ENCODE measurements around the gene CHCHD10.

The CHCHD10 gene

DNA sequence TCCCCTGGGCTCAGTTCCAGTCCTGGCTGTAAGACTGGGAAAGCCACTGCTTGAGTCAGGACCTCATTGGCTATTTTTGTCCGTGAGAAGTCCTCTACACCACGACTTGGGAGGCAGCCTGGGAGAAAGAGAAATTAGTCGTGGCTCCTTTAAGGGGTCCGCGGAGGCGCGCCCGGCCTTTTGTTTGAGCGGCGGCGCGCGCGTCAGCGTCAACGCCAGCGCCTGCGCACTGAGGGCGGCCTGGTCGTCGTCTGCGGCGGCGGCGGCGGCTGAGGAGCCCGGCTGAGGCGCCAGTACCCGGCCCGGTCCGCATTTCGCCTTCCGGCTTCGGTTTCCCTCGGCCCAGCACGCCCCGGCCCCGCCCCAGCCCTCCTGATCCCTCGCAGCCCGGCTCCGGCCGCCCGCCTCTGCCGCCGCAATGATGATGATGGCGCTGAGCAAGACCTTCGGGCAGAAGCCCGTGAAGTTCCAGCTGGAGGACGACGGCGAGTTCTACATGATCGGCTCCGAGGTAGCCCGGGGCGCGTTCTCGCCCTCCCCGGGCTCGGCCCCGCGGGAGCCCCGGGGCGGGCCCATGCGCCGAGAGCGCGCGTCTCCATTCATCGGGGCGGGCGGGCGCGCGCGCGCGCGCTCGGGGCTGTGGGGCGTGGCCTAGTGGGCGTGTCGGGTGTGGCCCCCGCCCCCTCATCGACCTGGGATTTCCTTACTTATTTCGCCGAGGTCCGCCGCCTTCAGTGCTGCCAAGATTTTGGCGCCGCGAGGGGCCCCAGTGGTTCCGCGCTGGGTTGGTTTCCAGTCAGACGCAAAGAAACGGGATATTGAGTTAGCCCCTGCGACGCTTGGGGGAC is 19.2 kb upstream of the CHCHD10 start, which contains the start of gene SMARCB1:
TSS of gene SMARCB1 (plus strand) at position 215 of the 848 bp plus-strand sequence. CDS start at position 419, 204 bp downstream.
- DNase-seq: peak; percentile 94 to 95

DNA sequence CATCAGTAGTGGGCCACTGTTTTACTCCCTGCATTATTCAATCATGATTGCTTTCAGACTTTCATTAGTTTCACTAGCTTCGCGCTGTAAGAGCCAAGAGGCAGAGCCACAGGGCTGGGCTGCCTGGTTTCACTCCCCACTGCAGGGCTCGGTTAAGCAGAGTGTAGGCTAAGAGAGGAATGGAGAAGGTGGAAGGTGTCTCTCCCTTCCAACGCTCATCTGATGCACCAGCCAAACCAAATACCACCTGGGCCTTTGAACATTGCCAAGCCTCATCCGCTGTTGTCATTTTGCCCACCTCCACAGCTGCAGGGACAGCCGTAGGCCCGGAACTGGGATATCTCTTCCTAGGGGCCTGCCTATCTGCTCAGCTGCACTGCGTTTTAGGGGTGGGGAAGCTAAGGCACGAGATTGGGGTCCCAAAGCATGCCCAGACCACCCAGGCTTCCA is 18.5 kb upstream of the CHCHD10 start:
- peak in 1 of 2 experiments; percentile 41 for DNase-seq

DNA sequence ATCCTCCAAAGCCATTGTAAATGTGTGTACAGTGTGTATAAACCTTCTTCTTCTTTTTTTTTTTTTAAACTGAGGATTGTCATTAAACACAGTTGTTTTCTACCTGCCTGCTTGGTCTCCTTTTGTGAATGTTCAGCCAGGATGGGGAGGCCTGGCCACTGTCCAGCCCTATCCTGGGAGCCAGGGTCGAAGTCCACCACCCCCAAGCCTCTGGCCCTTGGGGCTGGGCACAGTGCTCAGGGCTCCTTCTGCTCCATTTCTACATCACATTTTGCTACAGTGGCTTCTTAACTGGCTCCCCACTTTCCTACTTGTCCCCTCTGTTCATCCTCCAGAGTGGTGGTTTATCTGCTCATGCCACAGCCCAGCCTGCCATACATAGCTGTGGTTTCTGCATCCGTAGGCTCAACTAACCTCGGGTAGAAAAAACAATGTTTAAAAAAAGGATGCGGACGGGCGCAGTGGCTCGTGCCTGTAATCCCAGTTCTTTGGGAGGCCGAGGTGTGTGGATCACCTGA is 16.5 kb upstream of the CHCHD10 start:
- DNase-seq: no peak

DNA sequence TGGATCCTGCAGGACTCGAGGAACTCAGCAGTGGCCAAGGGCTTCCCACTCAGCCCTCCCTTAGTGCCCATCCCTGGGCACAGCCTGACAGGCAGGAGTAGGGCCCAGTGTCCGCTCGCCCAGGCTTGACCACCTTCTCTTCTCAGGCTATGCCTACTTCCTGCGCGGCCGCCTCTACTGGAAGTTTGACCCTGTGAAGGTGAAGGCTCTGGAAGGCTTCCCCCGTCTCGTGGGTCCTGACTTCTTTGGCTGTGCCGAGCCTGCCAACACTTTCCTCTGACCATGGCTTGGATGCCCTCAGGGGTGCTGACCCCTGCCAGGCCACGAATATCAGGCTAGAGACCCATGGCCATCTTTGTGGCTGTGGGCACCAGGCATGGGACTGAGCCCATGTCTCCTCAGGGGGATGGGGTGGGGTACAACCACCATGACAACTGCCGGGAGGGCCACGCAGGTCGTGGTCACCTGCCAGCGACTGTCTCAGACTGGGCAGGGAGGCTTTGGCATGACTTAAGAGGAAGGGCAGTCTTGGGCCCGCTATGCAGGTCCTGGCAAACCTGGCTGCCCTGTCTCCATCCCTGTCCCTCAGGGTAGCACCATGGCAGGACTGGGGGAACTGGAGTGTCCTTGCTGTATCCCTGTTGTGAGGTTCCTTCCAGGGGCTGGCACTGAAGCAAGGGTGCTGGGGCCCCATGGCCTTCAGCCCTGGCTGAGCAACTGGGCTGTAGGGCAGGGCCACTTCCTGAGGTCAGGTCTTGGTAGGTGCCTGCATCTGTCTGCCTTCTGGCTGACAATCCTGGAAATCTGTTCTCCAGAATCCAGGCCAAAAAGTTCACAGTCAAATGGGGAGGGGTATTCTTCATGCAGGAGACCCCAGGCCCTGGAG is 15.7 kb upstream of the CHCHD10 start:
- no peak for DNase-seq

DNA sequence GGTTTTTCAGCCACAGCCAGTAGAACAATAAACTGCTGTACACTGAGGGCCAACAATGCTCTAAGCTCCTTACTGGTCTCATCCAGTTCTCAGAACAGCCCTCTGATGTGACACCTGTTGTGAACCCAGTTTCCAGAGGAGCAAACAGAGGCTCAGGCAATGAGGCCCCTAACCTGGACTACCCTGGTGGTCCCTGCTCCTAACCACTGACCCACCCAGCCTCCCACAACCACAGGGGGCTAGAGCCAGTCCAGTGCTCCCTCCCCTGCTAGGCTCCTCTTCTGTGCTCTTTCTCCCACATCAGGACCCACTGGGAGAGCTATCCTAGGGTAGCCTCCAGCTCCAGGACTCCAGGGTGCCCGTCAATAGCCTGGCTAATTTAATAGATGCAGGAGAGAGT is 14.9 kb upstream of the CHCHD10 start:
- no peak for DNase-seq

DNA sequence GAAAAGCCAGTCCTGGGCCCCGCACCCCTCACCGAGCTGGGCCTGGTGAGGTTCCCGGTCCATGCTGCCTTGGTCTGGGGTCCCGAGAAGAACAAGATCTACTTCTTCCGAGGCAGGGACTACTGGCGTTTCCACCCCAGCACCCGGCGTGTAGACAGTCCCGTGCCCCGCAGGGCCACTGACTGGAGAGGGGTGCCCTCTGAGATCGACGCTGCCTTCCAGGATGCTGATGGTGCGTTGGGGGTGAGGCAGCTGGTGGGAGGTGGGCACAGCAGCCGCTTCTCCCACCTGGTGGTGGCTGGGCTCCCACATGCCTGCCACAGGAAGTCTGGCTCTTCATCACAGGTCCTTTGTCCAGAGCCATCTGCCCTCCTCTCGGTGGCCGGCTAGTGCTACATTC is 14.5 kb upstream of the CHCHD10 start:
- DNase-seq: no peak

DNA sequence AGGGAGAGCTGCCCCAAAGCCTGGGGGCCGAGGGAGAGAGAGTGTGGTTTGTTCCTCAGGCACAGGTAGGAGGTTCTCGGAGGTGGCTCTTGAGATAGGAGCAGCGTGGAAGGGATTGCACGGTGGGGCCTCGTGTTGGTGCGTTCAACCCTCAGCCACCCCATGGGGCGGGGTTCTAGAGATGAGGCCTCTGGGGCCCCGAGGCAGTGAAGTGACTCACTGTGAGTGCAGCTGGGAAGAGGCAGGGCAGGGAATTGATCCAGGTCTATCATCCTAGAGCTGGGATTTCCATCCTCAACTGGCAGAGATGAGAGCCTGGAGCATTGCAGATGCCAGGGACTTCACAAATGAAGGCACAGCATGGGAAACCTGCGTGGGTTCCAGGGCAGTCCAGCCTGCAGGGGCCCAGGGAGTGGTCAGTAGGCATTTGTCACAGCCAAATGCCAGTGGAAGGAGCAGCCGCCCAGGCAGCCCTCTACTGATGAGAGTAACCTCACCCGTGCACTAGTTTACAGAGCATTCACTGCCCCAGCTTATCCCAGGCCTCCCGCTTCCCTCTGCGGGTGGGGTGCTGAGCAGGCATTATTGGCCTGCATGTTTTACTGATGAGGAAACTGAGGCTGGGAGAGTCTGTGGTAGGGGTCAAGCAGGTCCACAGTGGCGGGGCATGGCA is 13.9 kb upstream of the CHCHD10 start:
- no peak for DNase-seq

DNA sequence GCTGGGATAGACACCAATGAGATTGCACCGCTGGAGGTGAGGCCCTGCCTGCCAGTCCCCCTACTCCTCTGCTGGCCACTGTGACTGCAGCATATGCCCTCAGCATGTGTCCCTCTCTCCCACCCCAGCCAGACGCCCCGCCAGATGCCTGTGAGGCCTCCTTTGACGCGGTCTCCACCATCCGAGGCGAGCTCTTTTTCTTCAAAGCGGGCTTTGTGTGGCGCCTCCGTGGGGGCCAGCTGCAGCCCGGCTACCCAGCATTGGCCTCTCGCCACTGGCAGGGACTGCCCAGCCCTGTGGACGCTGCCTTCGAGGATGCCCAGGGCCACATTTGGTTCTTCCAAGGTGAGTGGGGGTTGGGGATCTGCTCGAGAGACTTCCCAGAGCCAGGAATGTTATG is 13.3 kb upstream of the CHCHD10 start:
- no peak for DNase-seq

DNA sequence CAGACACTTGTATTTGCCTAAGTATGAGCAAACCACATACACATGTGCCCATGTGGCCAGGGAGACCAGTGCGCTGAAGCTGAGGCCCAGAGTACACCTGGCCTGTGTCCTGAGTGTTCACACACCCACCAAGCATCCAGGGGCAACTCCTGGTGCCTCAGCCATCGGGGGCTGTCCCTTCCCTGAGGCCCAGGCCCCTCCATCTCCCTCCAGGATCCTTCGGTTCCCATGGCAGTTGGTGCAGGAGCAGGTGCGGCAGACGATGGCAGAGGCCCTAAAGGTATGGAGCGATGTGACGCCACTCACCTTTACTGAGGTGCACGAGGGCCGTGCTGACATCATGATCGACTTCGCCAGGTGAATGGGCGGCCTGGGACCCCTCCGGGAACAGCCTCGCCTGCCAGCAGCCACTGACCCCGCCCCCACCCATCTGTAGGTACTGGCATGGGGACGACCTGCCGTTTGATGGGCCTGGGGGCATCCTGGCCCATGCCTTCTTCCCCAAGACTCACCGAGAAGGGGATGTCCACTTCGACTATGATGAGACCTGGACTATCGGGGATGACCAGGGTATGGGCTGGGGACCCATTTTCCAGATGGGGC is 12.5 kb upstream of the CHCHD10 start:
- no peak for DNase-seq

DNA sequence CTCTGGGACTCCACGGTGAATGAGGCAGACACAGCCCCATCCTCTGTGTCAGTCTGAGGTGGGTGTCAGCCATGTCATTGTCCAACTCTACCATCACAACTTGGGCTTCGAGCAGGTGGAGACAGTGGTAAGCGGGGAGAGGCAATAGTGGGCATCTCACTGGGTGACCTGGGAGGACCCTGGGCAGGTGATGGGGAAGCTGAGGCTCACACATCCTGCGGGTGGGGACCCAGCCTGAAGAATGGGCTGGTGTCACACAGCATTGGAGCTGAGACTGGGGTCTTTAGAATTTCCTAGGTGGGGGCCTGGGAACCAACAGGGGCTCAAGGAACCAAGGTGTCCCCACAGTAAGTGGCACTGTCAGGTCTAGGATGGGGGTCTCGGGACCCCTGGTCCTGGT is 12.0 kb upstream of the CHCHD10 start:
- no peak for DNase-seq

DNA sequence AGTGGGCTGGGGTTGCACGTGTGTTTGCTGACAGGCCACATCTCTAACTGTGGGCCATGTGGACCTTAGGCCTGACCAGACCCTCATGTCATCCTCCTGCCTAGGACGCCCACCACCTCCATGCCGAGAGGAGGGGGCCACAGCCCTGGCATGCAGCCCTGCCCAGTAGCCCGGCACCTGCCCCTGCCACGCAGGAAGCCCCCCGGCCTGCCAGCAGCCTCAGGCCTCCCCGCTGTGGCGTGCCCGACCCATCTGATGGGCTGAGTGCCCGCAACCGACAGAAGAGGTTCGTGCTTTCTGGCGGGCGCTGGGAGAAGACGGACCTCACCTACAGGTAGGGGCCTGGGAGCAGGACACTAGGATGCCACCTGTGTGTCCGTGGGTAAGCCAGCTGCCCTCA is 11.3 kb upstream of the CHCHD10 start:
- no peak for DNase-seq

DNA sequence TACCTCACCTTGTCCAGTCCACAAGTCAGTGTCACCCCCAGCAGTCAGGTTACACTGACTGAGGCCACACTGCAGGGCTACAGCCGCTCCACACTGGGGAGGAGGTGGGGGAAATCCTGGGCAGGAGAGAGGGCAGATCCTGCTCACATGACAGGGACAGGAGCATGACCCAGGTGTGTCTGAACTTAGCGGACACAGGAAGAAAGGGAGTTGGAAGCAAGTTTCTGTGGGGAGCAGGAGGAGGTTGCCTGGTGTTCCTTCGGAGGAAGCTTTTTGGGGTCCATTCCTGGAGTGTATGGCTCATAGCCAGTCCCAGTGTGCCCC is 10.8 kb upstream of the CHCHD10 start:
- no peak for DNase-seq

DNA sequence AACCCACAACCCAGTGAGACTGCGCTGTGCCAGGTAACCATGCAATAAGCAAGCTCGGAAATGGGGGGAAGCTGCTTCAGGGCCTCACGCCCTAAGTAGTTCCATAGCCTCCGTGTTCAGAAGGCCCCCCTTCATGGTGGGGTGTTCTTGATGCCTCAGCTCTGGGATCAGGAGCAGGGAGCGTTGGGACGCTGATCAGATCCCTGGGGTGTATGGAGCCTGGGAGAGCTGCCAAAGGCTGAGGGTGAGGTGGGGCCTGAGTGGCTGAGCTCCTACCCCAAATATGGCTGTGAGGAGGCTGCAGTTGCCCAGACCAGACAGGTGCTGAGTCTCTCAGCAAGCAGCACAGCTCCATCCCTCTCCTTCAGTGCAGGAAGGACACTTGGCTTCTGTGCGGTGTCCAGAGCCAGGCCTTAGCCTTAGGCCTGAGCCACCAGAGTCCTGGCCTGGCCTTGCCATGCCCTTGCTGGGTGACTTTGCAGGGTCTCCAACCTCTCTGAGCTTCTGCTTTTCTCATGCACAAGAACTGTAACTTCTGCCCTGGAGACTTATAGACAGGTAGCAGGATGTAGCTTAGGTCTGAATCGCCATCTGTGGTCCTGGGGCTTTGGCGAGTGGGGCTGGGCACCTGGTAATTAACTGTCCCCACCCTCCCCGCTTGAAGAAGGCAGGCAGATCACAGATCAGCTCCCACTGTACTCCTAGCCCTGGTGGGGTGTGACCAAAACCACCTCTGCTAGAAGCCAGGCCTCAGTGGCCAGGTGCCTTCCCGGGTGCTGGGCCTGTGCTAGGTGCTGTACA is 10.2 kb upstream of the CHCHD10 start:
- DNase-seq: no peak

DNA sequence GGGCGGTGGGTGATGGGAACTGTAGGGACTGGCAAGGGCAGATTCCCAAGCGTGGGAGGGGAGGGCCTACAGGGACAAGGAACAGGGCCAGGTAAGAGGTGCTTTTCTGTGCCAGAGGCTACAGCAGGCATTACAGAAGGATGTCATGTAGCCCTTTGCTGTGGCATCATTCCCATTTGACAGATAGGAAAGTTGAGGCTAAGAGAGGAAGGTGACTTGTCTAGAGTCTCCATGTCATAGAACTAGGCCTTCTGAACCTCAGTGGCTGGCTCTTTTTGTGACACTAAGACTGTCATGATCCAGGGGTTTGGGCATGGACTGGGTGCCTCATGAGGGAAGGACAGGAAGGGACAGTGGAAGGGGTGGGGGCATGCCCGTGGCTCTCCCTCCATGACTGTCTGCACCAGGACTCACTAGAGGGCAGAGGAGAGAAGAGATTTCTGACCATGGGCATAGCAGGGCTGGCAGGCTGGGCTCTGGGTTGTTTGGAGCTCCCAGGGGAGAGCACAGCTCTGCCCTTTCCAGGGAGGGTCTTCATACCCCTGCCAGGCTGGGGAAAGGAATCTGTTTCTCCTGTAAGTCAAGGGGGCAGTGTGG is 8.1 kb upstream of the CHCHD10 start:
- DNase-seq: no peak

DNA sequence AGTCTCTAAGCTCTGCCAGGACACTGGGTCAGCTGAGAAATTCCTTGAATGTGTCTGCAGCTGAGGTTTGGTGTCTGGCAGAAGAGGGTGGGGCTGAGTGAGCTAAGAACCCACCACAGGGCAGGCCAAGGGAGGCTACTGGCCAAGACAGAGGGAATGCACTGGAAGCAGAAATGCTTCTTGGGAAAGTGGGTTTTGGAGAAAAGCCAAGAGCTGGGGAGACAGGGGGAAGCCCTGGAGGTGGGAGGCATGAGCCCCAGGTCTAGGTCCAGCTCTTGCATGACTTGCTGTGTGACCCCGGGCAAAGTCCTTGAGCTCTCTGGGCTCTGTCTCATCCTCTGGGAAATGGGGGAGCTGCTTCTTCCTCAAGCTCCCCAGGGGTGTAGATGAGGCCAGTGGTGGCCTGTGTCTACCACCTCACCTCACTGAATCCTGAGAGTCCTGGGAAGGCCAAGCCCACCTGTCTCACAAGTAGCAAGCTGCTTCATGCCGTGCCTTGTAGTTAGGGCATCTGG is 7.2 kb upstream of the CHCHD10 start:
- no peak for DNase-seq

DNA sequence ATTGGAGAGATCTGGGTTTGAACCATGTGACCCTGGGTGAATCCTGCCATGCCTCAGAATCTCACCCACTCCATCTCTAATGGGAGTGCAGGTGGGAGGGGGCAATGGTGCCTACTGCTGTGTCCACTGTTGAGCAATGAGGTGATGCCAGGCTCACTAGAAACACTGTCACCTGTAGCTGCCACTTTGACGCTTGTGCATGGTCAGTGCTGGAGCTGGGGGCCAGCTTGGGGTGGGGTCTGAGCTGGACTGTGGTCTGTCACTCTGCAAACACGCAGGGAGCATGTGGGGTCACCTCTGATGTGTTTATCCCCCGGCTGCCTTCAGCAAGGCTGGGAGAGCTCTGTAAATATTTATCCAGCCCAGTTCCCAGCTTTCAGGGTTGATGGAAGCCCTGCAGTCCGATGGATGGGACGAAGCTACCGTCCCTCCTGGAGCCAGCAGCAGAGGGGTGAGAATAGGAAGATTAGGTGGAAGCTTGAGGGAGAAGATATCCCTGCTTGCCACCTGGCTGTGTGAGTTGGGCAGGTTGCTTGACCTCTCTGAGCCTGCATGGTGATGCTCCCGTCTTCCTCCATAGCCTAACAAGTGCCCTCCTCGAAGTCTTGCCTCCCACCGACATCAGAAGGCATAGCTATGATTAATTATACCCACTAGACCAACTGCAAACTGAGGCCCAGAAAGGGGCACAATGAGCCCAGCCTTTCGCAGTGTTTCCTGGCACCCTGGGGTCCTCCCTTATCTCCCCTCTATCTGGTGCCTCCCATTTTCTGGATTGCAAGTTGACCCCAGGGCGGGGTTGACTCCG is 6.5 kb upstream of the CHCHD10 start:
- no peak for DNase-seq

DNA sequence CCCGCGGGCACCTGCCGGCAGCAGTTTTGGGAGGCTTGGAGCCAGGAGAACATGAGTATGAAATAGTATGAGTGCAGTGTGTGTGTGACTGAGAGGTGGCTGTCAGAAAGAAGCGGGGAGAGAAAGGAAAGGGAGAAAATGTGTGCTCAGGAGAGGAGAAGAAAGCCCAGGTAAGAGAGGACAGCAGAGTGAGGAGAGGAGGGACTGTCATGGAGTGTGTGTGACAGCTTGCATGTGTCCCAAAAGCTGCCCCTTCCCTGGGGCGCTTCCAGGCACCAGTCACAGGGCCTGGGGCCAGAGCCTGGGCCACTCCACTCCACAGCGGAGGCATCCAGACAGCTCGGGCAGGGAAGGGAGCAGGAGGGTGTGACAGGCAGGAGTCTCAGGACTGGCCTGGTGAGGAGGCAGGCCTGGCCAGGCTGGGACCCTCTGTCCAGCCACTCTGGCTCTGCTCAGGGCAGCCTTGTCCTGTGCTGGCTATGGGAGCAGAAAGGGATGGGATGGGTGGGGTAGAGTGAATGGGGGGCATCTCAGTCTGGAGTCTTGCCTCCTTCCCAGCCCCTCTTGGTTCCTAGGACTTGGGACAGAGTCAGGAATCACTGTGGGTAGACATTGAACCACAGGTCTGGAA is 5.8 kb upstream of the CHCHD10 start:
- no peak for DNase-seq

DNA sequence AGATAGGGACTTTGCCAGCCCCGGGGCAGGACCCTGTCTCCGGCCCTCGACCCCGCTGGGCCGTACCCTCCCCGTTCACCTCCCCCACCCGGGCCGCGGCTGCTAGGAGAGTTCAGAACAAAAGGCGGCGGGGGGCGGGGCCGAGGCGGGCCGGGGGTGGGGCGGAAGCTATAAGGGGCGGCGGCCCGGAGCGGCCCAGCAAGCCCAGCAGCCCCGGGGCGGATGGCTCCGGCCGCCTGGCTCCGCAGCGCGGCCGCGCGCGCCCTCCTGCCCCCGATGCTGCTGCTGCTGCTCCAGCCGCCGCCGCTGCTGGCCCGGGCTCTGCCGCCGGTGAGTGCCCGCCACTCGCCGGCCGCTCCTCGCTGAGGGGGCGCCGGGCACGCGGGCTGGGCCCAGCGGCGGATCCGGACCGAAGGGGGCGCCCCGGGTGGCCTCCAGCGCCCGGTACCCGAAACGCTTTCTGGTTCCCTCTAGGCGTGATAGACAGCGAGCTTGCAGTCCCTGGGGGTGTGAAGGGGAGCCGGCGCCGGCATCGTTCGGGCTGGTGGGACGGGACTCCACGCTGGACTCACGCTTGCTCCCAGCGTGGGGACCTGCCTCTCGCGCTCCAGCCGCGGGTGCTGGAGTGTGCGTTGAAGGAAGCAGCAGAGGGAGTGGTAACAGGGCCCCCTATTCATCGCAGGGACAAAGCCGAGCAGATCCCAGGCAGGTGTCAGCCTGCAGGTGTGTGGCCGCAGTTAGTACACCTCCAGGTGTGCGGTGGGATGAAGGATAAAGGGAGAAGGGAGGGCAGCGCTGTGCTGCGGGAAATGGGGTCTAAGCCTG is 5.1 kb upstream of the CHCHD10 start, which contains the start of gene MMP11:
TSS of gene MMP11 (plus strand) at position 201 of the 825 bp plus-strand sequence. CDS start at position 223, 22 bp downstream.
- peak; percentile 67 to 71 for DNase-seq

DNA sequence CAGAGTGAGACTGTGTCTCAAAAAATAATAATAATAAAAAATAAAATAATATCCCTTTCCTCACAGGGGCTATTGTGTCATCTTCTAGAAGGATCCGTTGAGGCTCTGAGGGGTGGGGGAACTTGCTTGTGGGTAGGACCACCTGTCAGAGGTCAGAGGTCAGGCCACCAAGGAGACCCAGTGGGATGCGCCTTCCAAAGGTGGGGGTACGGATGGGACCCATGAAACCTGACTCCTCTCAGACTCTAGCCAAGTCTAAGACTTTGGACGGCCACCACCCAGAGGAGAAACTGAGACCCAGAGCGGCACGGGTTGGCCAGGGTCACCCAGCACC is 4.5 kb upstream of the CHCHD10 start:
- DNase-seq: no peak

All from activated T-cell treated with anti-CD3 and anti-CD28 coated beads, Interleukin-2, amount 50 U/mL, for 48 hours (primary cell).